Type B pancreatic cell (in vitro differentiated cells): ENCODE measurements around the gene IPO9. TPM values are rescaled to one million over a fixed set of nuclear protein-coding genes. Genes with fewer than 3 reads are reported as not detected.

ENCODE experiments used
- DNase-seq: peaks from one replicate; pipeline ENCODE4 v3.0.0; 2021; ENCODE audit warnings: mixed read lengths; ENCODE audit not compliant: unreplicated experiment; ENCODE audit errors: extremely low spot score
- H3K27ac Mint-ChIP-seq: 2 replicates; pipeline ENCODE4 v1.8.0; 2021; ENCODE audit warnings: mild to moderate bottlenecking, mixed read lengths
- H3K27me3 Mint-ChIP-seq: 2 replicates; pipeline ENCODE4 v1.8.0; 2021; ENCODE audit warnings: mixed read lengths
- H3K36me3 Mint-ChIP-seq: 2 replicates; pipeline ENCODE4 v1.8.0; 2021; ENCODE audit warnings: mixed read lengths
- H3K4me1 Mint-ChIP-seq: one replicate; pipeline ENCODE4 v1.8.0; 2021; ENCODE audit warnings: mixed read lengths; ENCODE audit not compliant: unreplicated experiment
- H3K4me3 Mint-ChIP-seq: 2 replicates; pipeline ENCODE4 v1.8.0; 2021; ENCODE audit warnings: mild to moderate bottlenecking, mixed read lengths
- H3K9me3 Mint-ChIP-seq: 2 replicates; pipeline ENCODE4 v1.8.0; 2021; ENCODE audit warnings: mixed read lengths
- CTCF ChIP-seq: fragments of 200-600 bp; sonication (generic); conservative IDR thresholded peaks from 2 replicates; pipeline ENCODE4 v1.5.0; 2021; ENCODE audit warnings: antibody characterized with exemption, mild to moderate bottlenecking
- total RNA-seq: library from RNA; stranded (reverse); gene quantifications from 2 replicates; pipeline ENCODE4 v1.2.1, GENCODE V29; 2021; ENCODE audit warnings: low replicate concordance

The IPO9 gene
- total RNA-seq, 1 donor from 2014 or later: 92.4 TPM

GRCh38 chr1:201904579-201904978 is 75.6 kb downstream of the IPO9 start:
- no peak for DNase-seq
- peak overlapping the region; percentile 52 for H3K4me3 Mint-ChIP-seq
- H3K27ac Mint-ChIP-seq: peak overlapping the region; percentile 88
- no peak for TF ChIP-seq CTCF
- no peaks in the 10 kb centered on the region for H3K27me3 Mint-ChIP-seq
- no peaks in the 10 kb centered on the region for H3K9me3 Mint-ChIP-seq
- H3K4me1 Mint-ChIP-seq: peaks cover 18% of the 10 kb centered on the region
- no peaks in the 10 kb centered on the region for H3K36me3 Mint-ChIP-seq

GRCh38 chr1:201905234-201905890 is 76.4 kb downstream of the IPO9 start:
- DNase-seq: no peak
- Mint-ChIP-seq H3K27me3 (no peaks in the 10 kb centered on the region), H3K9me3 (no peaks in the 10 kb centered on the region), H3K36me3 (no peaks in the 10 kb centered on the region), H3K4me1 (peaks cover 21% of the 10 kb centered on the region), H3K4me3 (no peak overlapping the region), H3K27ac (no peak overlapping the region)
- no peak for TF ChIP-seq CTCF

- Mint-ChIP-seq H3K27ac (no peak overlapping the region), H3K4me1 (peaks cover 21% of the 10 kb centered on the region), H3K9me3 (no peaks in the 10 kb centered on the region), H3K27me3 (no peaks in the 10 kb centered on the region), H3K4me3 (no peak overlapping the region), H3K36me3 (no peaks in the 10 kb centered on the region)
- DNase-seq: no peak
- TF ChIP-seq CTCF: no peak
These were observed 77.4 kb downstream of the IPO9 start for GRCh38 chr1:201906336-201906735.

- H3K4me3 Mint-ChIP-seq: no peak overlapping the region
- no peak for TF ChIP-seq CTCF
- DNase-seq: no peak
- H3K36me3 Mint-ChIP-seq: no peaks in the 10 kb centered on the region
- no peak overlapping the region for H3K27ac Mint-ChIP-seq
- H3K27me3 Mint-ChIP-seq: no peaks in the 10 kb centered on the region
- no peaks in the 10 kb centered on the region for H3K9me3 Mint-ChIP-seq
- peaks cover 29% of the 10 kb centered on the region for H3K4me1 Mint-ChIP-seq
These were observed 78.7 kb downstream of the IPO9 start for GRCh38 chr1:201907621-201908020.

GRCh38 chr1:201911826-201912571 is 83.0 kb downstream of the IPO9 start:
- DNase-seq: no peak
- Mint-ChIP-seq H3K4me1 (peaks cover 37% of the 10 kb centered on the region), H3K9me3 (no peaks in the 10 kb centered on the region), H3K4me3 (no peak overlapping the region), H3K36me3 (no peaks in the 10 kb centered on the region), H3K27ac (peak overlapping the region; percentile 37), H3K27me3 (peaks cover 3% of the 10 kb centered on the region)
- TF ChIP-seq CTCF: no peak
